ENCODE results near the gene RPL23. TPM values are rescaled to one million over a fixed set of nuclear protein-coding genes. Genes with fewer than 3 reads are reported as not detected.
A peak's percentile ranks its signal among the peaks of the same experiment; 100 is the strongest.

RPL23 gene
- total RNA-seq, 2 experiments from 2014 or later, result 1,908 to 1,957 TPM

- POLR2A ChIA-PET, result interaction anchor here (0.5 kb wide), 1 partner anchor 984 kb away, joined by 3 read pairs; no protein-coding TSS in a partner anchor
- H3K27me3 Mint-ChIP-seq, result no peaks in the 10 kb centered on the region
- TF ChIP-seq CTCF (IDR thresholded peaks at IDR 0.05), result no peak
- H3K9me3 Mint-ChIP-seq, result no peaks in the 10 kb centered on the region
- peaks cover 40% of the 10 kb centered on the region for H3K36me3 Mint-ChIP-seq (ENCODE audit: low read depth)
- peaks cover 29% of the 10 kb centered on the region for H3K4me1 Mint-ChIP-seq (ENCODE audit: low read depth)
- DNase-seq (no peak), ATAC-seq (no peak)
- H3K27ac Mint-ChIP-seq, result peak overlapping the region; percentile 81
- intact Hi-C loops (cut with micrococcal nuclease), result no loop called here
- CTCF ChIA-PET, result no interaction called here
- H3K4me3 Mint-ChIP-seq, result peak overlapping the region; percentile 75
Observed at GRCh38 chr17:38800237-38800760, 53.2 kb downstream of the RPL23 start.

GRCh38 chr17:38799501-38800236 lies 53.9 kb downstream of the RPL23 start, which contains the start of gene PIP4K2B:
Gene PIP4K2B (minus strand): TSS chr17:38799556. CDS start chr17:38799424, 132 bp downstream.
- CTCF ChIA-PET, result interaction anchor here (0.7 kb wide), 1 partner anchor 65 kb away, joined by 3 read pairs; no protein-coding TSS in a partner anchor
- TF ChIP-seq CTCF (IDR thresholded peaks at IDR 0.05), result no peak

GRCh38 chr17:38798614-38799500 lies 54.7 kb downstream of the RPL23 start:
- no peaks in the 10 kb centered on the region for H3K27me3 Mint-ChIP-seq
- H3K4me3 Mint-ChIP-seq, result peak overlapping the region; percentile 83
- ChIA-PET POLR2A (interaction anchor here (0.5 to 2.4 kb wide), 10 partner anchors 9 to 124 kb away, joined by 3 to 7 read pairs (median 3); no protein-coding TSS in a partner anchor), CTCF (interaction anchor here (0.6 to 1.8 kb wide), 4 partner anchors 11 to 64 kb away, joined by 3 to 5 read pairs (median 3); no protein-coding TSS in a partner anchor)
- peaks cover 38% of the 10 kb centered on the region for H3K4me1 Mint-ChIP-seq (ENCODE audit: low read depth)
- intact Hi-C loops (cut with micrococcal nuclease), result no loop called here
- peaks cover 41% of the 10 kb centered on the region for H3K36me3 Mint-ChIP-seq (ENCODE audit: low read depth)
- no peaks in the 10 kb centered on the region for H3K9me3 Mint-ChIP-seq
- peak; percentile 65 for DNase-seq
- peak overlapping the region; percentile 85 for H3K27ac Mint-ChIP-seq
- TF ChIP-seq CTCF (IDR thresholded peaks at IDR 0.05), result no peak
- ATAC-seq, result peak; percentile 25

More at GRCh38 chr17:38799501-38800236, 53.9 kb downstream of the RPL23 start, which contains the start of gene PIP4K2B:
- ATAC-seq, result peak; percentile 83
- Mint-ChIP-seq H3K4me1 (ENCODE audit: low read depth) (peaks cover 31% of the 10 kb centered on the region), H3K4me3 (peak within 1 kb of the TSS; percentile 83), H3K27ac (peak within 1 kb of the TSS; percentile 85), H3K27me3 (no peaks in the 10 kb centered on the region), H3K9me3 (no peaks in the 10 kb centered on the region), H3K36me3 (ENCODE audit: low read depth) (peaks cover 40% of the 10 kb centered on the region)
- peak; percentile 92 for DNase-seq
- POLR2A ChIA-PET, result interaction anchor here (0.5 to 2.4 kb wide), 6 partner anchors 8 to 984 kb away, joined by 3 to 7 read pairs (median 3); no protein-coding TSS in a partner anchor
- intact Hi-C loops (cut with micrococcal nuclease), result no loop called here

Small RNA genes within 50 kb of the gene (microRNA-seq; reads per million reads assigned to microRNA genes)
- not detected for gene MIR4727 (ENCODE audit: borderline microRNAs expressed, borderline replicate concordance)

Other genes with a start within 250 kb of the RPL23 start
- 1 to 10 TPM in 1 of 2 experiments, under 1 TPM in 1; 0.74 to 1.1 TPM for gene SRCIN1, start 247.8 kb downstream of the RPL23 start, total RNA-seq
- 10 to 100 TPM; 31.8 to 32.2 TPM for gene EPOP, start 178.8 kb downstream of the RPL23 start, total RNA-seq
- gene MLLT6, start 148.4 kb downstream of the RPL23 start, total RNA-seq, result 100 to 1,000 TPM; 145 to 148 TPM
- 10 to 100 TPM; 43.2 to 44.2 TPM for gene CISD3, start 123.4 kb downstream of the RPL23 start, total RNA-seq
- 1 to 10 TPM in 1 of 2 experiments, under 1 TPM in 1; 0.50 to 1.2 TPM for gene PCGF2, start 105.4 kb downstream of the RPL23 start, total RNA-seq
- 100 to 1,000 TPM; 275 to 279 TPM for gene PSMB3, start 101.0 kb downstream of the RPL23 start, total RNA-seq
- 10 to 100 TPM; 30.9 to 33.2 TPM for gene PIP4K2B, start 54.2 kb downstream of the RPL23 start, total RNA-seq
- 10 to 100 TPM; 19.7 to 20.1 TPM for gene CWC25, start 28.4 kb downstream of the RPL23 start, total RNA-seq
- 100 to 1,000 TPM; 135 to 139 TPM for gene LASP1, start 16.3 kb upstream of the RPL23 start, total RNA-seq
- not detected for gene FBXO47, start 113.7 kb upstream of the RPL23 start, total RNA-seq